Esophagus mucosa (tissue), 1 donor: ENCODE data around the gene PWWP2A. TPM values are rescaled to one million over a fixed set of nuclear protein-coding genes. Genes with fewer than 3 reads are reported as not detected.

Experiments
- ATAC-seq: fragments of 200-7000 bp; cut with Tn5 transposase; one replicate; pipeline ENCODE4 v1.9.1; 2020
- total RNA-seq: library from RNA; stranded (reverse); gene quantifications from one replicate; pipeline ENCODE4 v1.2.4, GENCODE V29; 2023
- donor health status: DM: yes; HTN: yes; CAD: no.

Gene PWWP2A
- total RNA-seq, 1 donor from 2014 or later = 9.6 TPM

GRCh38 chr5:160133071-160133917 is 14.0 kb upstream of the PWWP2A start:
- ATAC-seq = no peak

DNA sequence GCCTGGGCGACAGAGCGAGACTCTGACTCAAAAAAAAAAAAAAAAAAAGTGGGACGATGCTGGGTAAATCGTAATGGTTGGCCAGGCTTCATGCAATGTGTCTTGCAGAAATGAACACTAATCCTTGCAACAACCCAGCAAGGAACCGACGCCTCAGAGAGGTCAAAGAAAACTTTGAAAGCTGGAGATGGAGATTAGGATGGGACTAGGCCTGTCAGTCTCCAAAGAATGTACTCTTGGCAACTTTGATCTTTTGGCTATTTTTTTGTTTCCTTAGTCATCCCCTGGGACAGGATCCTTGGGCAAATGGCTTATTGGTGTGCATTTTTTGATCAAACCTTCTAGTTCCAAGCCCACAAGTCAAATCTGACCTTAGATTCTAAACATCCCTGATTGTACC is 10.6 kb upstream of the PWWP2A start:
- no peak for ATAC-seq

DNA sequence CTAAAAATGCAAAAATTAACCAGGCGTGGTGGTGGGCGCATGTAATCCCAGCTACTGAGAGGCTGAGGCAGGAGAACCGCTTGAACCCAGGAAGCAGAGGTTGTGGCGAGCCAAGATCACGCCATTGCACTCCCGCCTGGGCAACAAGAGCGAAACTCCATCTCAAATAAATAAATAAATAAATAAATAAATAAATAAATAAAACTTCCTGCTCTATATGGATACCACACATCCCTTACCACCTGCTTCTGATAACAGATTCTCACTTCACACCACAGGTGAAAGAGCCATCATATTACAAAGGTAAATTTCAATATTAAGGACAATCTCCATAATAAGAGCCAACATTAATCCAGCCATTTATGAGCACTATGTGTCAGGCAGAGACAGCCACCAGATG is 9.4 kb upstream of the PWWP2A start:
- ATAC-seq = no peak

GRCh38 chr5:160119905-160120266 is 636 bp upstream of the PWWP2A start:
- ATAC-seq = no peak

GRCh38 chr5:160118349-160119141 is 705 bp downstream of the PWWP2A start:
- peak; percentile 36 for ATAC-seq

GRCh38 chr5:160116991-160117390 is 2.3 kb downstream of the PWWP2A start:
- no peak for ATAC-seq

- ATAC-seq = no peak
Observed at GRCh38 chr5:160108124-160108523, 11.1 kb downstream of the PWWP2A start.

- ATAC-seq = peak; percentile 71
Observed at GRCh38 chr5:160105686-160106360, 13.4 kb downstream of the PWWP2A start.

DNA sequence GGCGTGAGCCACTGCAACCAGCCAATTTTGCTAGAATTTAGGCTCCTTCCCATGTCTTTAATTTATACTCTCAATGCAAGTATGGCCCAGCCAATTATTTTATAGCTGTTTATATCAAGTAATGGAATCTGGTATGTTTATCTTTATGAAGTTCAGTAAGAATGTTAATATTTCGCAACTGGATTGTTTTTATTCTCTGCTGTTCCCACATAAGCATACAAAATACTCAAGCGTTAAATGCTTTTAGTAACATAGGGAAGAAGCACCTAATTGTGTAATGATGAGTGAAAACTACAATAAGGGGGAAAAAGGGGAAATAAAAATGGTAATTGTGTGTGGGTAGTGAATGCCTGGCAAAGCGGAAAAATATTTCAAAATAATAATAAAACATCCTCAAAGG is 21.3 kb downstream of the PWWP2A start:
- ATAC-seq = no peak

DNA sequence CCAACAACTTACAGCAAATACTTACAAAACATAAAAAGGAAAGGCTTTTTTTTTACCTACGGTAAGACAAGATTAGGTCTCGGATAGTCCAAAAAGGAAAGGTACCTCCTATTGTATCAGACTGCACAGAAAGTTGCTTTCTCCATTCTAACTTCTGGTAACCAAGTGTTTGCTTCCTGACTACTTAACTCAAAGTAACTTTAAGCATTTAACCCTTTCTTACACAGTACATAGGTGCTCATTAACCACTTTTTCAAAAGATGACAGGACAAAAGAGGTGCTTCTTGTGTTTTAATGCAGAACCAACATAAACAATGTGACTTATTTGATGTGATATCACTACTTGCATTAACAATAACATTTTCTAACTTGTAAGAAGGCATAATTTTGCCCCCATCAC is 23.1 kb downstream of the PWWP2A start:
- no peak for ATAC-seq

DNA sequence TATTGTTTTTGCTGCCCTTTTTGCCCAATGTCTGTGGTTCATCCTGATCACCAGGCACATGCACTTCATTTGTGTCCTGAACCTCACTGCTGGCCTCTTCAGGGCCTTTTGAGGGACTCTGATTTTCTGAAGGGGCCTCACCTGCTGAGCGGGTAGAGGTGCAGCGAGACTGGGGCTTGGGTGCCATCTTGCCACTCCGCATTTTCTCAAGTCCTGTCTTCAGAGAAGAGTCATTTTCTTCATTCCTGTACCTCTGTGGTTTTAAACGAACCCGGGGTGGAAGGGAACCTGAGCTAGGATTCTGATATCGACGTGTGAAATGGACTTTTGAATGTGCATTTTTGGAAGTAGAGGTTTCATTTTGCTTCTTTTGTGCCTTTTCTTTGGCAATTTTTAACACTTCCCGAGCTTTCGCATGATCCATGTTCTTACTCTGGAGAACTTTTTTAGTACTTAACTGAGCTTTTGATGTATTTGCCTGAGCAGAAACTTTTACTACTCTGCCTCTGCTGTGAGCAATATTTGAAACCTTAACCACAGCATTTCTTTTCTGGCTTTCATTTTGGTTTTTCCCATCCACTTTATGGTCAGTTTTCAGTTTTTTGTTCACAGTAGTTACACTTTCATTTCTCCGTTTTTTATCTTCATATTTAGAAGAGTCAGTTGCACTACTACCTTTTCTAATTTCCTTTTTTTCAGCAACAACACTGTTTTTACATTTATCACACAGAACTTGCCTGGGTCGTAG is 26.1 kb downstream of the PWWP2A start:
- ATAC-seq = no peak

- ATAC-seq = no peak
Observed at GRCh38 chr5:160092514-160092913, 26.7 kb downstream of the PWWP2A start.

- ATAC-seq = no peak
Observed at GRCh38 chr5:160090059-160090458, 29.2 kb downstream of the PWWP2A start.

GRCh38 chr5:160089531-160089930 is 29.7 kb downstream of the PWWP2A start:
- no peak for ATAC-seq

DNA sequence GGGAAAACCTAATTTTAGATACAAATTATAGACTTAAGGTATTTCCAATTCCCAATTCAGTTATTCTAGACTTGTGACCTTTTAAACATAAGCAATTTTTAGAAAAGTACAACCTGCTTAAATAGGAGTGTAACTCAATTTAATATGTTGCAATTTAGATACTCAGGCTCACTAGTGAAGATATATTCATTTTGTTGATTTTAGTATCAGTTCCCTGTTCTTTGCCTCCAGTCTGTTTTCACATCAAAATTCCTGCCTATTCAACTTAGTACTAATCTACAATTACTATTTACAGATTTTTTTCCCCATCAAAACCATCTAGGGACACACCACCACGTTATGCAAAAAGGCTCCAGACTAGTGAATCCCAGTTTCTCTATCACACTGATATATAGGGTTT is 30.4 kb downstream of the PWWP2A start:
- no peak for ATAC-seq

DNA sequence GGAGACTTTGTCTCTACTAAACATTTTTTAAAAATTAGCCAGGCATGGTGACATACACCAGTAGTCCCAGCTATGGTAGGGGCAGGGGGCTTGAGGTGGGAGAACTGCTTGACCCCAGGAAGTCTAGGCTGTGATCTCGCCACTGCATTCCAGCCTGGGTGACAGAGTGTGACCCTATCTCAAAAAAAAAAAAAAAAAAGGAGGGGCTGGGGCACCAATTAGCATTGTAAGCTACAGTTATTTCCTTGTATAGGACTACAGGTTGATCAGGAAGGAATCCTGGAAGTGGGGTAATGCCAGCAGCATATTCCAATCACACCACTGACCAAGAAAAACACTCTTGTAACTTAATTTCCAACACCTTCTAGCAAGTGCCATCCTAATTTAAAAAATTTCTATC is 32.1 kb downstream of the PWWP2A start:
- ATAC-seq = no peak

DNA sequence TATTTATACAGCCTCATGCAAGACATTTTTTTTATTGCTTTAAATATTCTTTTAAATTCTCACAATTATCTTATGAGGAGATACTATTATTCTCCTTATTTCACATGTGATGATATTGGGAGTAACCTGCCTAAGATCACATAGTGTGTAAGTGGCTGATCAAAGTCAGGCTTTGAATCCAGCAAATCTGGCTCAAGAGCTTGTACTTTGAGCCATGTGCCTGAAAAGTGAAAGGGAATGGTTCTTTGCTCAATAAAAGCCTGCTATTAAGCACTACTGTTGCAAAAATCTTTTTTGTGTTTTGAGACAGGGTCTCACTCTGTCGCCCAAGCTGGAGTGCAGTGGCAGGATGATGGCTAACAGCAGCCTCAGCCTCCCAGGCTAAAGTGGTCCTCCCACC is 35.1 kb downstream of the PWWP2A start:
- ATAC-seq = no peak

DNA sequence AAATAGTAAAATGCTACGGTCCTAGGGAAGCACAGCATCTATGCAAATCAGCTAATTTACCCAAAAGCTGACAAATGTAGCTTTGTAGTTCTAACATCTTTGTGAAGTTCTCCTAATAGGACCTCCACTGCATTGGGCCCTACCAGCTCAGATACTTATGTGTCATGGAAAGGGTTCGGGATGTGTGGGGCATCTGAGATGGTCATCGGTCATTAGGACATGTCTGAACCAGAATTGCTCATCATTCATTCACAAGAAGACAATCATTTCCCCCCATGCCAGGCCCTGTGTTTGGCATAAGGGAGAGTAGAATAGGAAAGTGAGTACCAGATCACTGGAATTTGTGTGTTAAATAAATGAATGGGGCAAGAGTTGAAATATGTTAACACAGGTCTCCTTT is 35.7 kb downstream of the PWWP2A start:
- no peak for ATAC-seq

DNA sequence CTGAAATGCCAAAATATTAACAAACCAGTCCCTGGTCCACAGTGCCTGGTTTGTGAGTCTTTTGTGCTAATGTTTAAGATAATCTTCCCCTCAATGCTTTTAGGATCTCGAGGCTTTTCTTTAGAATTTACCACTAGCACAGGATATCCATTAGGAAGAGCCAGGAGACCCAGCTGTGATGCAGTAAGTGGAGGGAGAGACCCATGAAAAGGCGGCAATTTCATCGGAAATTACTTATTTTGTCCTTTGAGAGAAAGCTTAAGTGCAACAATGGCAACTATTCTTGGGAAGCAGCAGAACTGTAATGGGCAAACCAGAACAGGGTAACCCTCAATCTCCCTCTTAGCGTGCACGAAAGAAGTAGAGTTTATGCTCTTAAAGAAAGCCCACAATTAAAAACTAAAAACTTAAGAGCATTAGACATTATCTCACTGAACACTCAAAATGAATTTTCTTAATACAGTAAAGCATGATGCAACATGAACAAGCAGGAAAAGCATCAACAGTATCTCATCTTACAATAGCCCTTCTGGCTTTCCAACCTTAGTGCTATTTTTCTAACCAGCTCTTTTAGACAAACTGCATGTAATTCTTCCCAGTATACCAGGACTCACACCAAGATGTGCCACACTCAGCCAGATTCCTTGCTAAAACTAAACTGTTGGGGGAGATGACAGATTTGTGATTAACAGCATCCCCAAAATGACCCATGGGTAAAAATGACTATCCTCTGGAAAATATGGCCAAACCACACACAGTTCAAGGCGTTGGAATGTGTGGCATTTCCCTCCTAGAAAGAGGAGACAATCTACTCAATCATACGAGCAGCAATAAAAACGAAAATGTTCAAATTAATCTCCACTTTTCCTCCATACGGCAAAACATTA is 36.4 kb downstream of the PWWP2A start:
- no peak for ATAC-seq

- ATAC-seq = no peak
Observed at GRCh38 chr5:160081495-160081894, 37.8 kb downstream of the PWWP2A start.

GRCh38 chr5:160079753-160080152 is 39.5 kb downstream of the PWWP2A start:
- no peak for ATAC-seq

- ATAC-seq = no peak
Observed at GRCh38 chr5:160076997-160077396, 42.3 kb downstream of the PWWP2A start.
